Smooth muscle cell (in vitro differentiated cells): ENCODE results near the gene DNAJC6. TPM values are rescaled to one million over a fixed set of nuclear protein-coding genes. Genes with fewer than 3 reads are reported as not detected.
"Not testable (repeated sequence)": the region's sequence is repeated elsewhere in the genome, so short reads cannot be mapped to it uniquely, and the experiment has no call there.

Experiments used
- DNase-seq: peaks from one replicate; lab custom pipeline; 2025; ENCODE audit not compliant: unreplicated experiment; lab: John Stamatoyannopoulos, UW
- H2AFZ ChIP-seq: fragments of 200-600 bp; sonication (generic); 2 replicates; pipeline ENCODE4 v1.6.0; 2016; ENCODE audit warnings: antibody characterized with exemption, low read depth, mild to moderate bottlenecking
- H3F3A ChIP-seq: fragments of 200-600 bp; sonication (generic); 2 replicates; pipeline ENCODE4 v1.6.0; 2017; ENCODE audit warnings: antibody characterized with exemption, low read depth
- H3K27ac ChIP-seq: fragments of 200-600 bp; sonication (generic); 2 replicates; pipeline ENCODE4 v1.5.1; 2016; ENCODE audit warnings: low read depth, mild to moderate bottlenecking
- H3K27me3 ChIP-seq: fragments of 200-600 bp; sonication (generic); 2 replicates; pipeline ENCODE4 v1.6.1; 2016; ENCODE audit warnings: low read depth, mild to moderate bottlenecking
- H3K36me3 ChIP-seq: fragments of 200-600 bp; sonication (generic); 2 replicates; pipeline ENCODE4 v1.5.1; 2016; ENCODE audit warnings: low read depth
- H3K4me1 ChIP-seq: fragments of 200-600 bp; sonication (generic); 2 replicates; pipeline ENCODE4 v1.5.1; 2016; ENCODE audit warnings: low read depth
- H3K4me2 ChIP-seq: fragments of 200-600 bp; sonication (generic); 2 replicates; pipeline ENCODE4 v1.6.0; 2016; ENCODE audit warnings: mild to moderate bottlenecking
- H3K4me3 ChIP-seq: fragments of 200-600 bp; sonication (generic); 2 replicates; pipeline ENCODE4 v1.5.1; 2016; ENCODE audit warnings: mild to moderate bottlenecking
- H3K79me2 ChIP-seq: fragments of 200-600 bp; sonication (generic); 2 replicates; pipeline ENCODE4 v1.6.0; 2016; ENCODE audit warnings: low read depth, mild to moderate bottlenecking
- H3K9ac ChIP-seq: fragments of 200-600 bp; sonication (generic); 2 replicates; pipeline ENCODE4 v1.6.0; 2016; ENCODE audit warnings: low read depth
- H3K9me3 ChIP-seq: fragments of 200-600 bp; sonication (generic); replicated peaks from 2 replicates; pipeline ENCODE4 v1.5.1; 2016; ENCODE audit warnings: low read depth
- H4K20me1 ChIP-seq: fragments of 200-600 bp; sonication (generic); 2 replicates; pipeline ENCODE4 v1.6.0; 2016; ENCODE audit warnings: low read depth
- CTCF ChIP-seq: fragments of 200-600 bp; sonication (generic); IDR thresholded peaks from 2 replicates; pipeline ENCODE4 v1.5.1; 2017; ENCODE audit warnings: borderline replicate concordance, mild to moderate bottlenecking, antibody characterized with exemption; ENCODE audit not compliant: insufficient read depth, poor library complexity, severe bottlenecking
- WGBS: methylation state at CpG from one replicate; pipeline ENCODE4 v1.1.7; 2016; ENCODE audit warnings: low lambda C conversion rate; 5-methylcytosine and 5-hydroxymethylcytosine counted together
- polyA plus RNA-seq: library from polyadenylated mRNA; unstranded; fragments of >200 nt; fragmentation: Nextera tagmentation; extraction: Ambion mirVana; gene quantifications from 2 replicates; pipeline ENCODE4 v1.2.1, GENCODE V29; 2016
- total RNA-seq: library from RNA; depleted of rRNA; stranded (reverse); fragments of >200 nt; gene quantifications from 2 replicates; pipeline ENCODE4 v1.2.3, GENCODE V29; 2014

The DNAJC6 gene
- total and polyA plus RNA-seq, 2 experiments from 2014 or later: 0.70 to 7.8 TPM

- no peak for DNase-seq
- H3K79me2 ChIP-seq: no peaks in the 10 kb centered on the region
- H3K4me1 ChIP-seq: no peaks in the 10 kb centered on the region
- WGBS: 79% methylated on average over 1 of the region's 1 CpG
- no peaks in the 10 kb centered on the region for H3F3A ChIP-seq
- no peak overlapping the region for H3K4me2 ChIP-seq
- H3K9me3 ChIP-seq: no peaks in the 10 kb centered on the region
- no peak overlapping the region for H3K27ac ChIP-seq
- no peak overlapping the region for H3K4me3 ChIP-seq
- no peak overlapping the region for H2AFZ ChIP-seq
- TF ChIP-seq CTCF: no peak
- no peaks in the 10 kb centered on the region for H4K20me1 ChIP-seq
- no peaks in the 10 kb centered on the region for H3K36me3 ChIP-seq
- no peak overlapping the region for H3K9ac ChIP-seq
- no peaks in the 10 kb centered on the region for H3K27me3 ChIP-seq
These were observed 63.2 kb downstream of the DNAJC6 start for GRCh38 chr1:65372557-65372956.

GRCh38 chr1:65377496-65378246 lies 68.3 kb downstream of the DNAJC6 start:
- Histone ChIP-seq H3F3A (no peaks in the 10 kb centered on the region), H3K9ac (no peak overlapping the region), H3K27me3 (no peaks in the 10 kb centered on the region), H3K36me3 (no peaks in the 10 kb centered on the region), H3K27ac (no peak overlapping the region), H3K4me3 (no peak overlapping the region), H3K9me3 (no peaks in the 10 kb centered on the region), H4K20me1 (no peaks in the 10 kb centered on the region), H3K4me1 (no peaks in the 10 kb centered on the region), H3K4me2 (no peak overlapping the region), H2AFZ (no peak overlapping the region), H3K79me2 (no peaks in the 10 kb centered on the region)
- no peak for TF ChIP-seq CTCF
- no peak for DNase-seq
- WGBS: 89% methylated on average over 4 of the region's 4 CpGs

GRCh38 chr1:65378247-65378946 lies 69.1 kb downstream of the DNAJC6 start:
- H3K4me1 ChIP-seq: no peaks in the 10 kb centered on the region
- H3K27ac ChIP-seq: no peak overlapping the region
- H3K9ac ChIP-seq: no peak overlapping the region
- no peaks in the 10 kb centered on the region for H4K20me1 ChIP-seq
- no peak for TF ChIP-seq CTCF
- H3K36me3 ChIP-seq: no peaks in the 10 kb centered on the region
- DNase-seq: no peak
- H3K27me3 ChIP-seq: no peaks in the 10 kb centered on the region
- no peaks in the 10 kb centered on the region for H3K9me3 ChIP-seq
- no peaks in the 10 kb centered on the region for H3K79me2 ChIP-seq
- H2AFZ ChIP-seq: no peak overlapping the region
- no peaks in the 10 kb centered on the region for H3F3A ChIP-seq
- H3K4me2 ChIP-seq: no peak overlapping the region
- no peak overlapping the region for H3K4me3 ChIP-seq
- 96% methylated on average over 2 of the region's 2 CpGs for WGBS

GRCh38 chr1:65384426-65384825 lies 75.1 kb downstream of the DNAJC6 start:
- H3K9me3 ChIP-seq, H3K79me2 ChIP-seq, H4K20me1 ChIP-seq, H3K9ac ChIP-seq, H3K27ac ChIP-seq, H3K4me3 ChIP-seq, H3K4me2 ChIP-seq, H2AFZ ChIP-seq, H3K36me3 ChIP-seq, H3K4me1 ChIP-seq, DNase-seq, H3K27me3 ChIP-seq, H3F3A ChIP-seq: not testable (repeated sequence)
- 95% methylated on average over 5 of the region's 5 CpGs for WGBS
